Smooth muscle cell (in vitro differentiated cells): ENCODE data around the gene GNAO1. TPM values are rescaled to one million over a fixed set of nuclear protein-coding genes. Genes with fewer than 3 reads are reported as not detected.

Source experiments
- DNase-seq: peaks from one replicate; lab custom pipeline; 2025; ENCODE audit not compliant: unreplicated experiment; lab: John Stamatoyannopoulos, UW
- H2AFZ ChIP-seq: fragments of 200-600 bp; sonication (generic); 2 replicates; pipeline ENCODE4 v1.6.0; 2016; ENCODE audit warnings: antibody characterized with exemption, low read depth, mild to moderate bottlenecking
- H3F3A ChIP-seq: fragments of 200-600 bp; sonication (generic); 2 replicates; pipeline ENCODE4 v1.6.0; 2017; ENCODE audit warnings: antibody characterized with exemption, low read depth
- H3K27ac ChIP-seq: fragments of 200-600 bp; sonication (generic); 2 replicates; pipeline ENCODE4 v1.5.1; 2016; ENCODE audit warnings: low read depth, mild to moderate bottlenecking
- H3K27me3 ChIP-seq: fragments of 200-600 bp; sonication (generic); 2 replicates; pipeline ENCODE4 v1.6.1; 2016; ENCODE audit warnings: low read depth, mild to moderate bottlenecking
- H3K36me3 ChIP-seq: fragments of 200-600 bp; sonication (generic); 2 replicates; pipeline ENCODE4 v1.5.1; 2016; ENCODE audit warnings: low read depth
- H3K4me1 ChIP-seq: fragments of 200-600 bp; sonication (generic); 2 replicates; pipeline ENCODE4 v1.5.1; 2016; ENCODE audit warnings: low read depth
- H3K4me2 ChIP-seq: fragments of 200-600 bp; sonication (generic); 2 replicates; pipeline ENCODE4 v1.6.0; 2016; ENCODE audit warnings: mild to moderate bottlenecking
- H3K4me3 ChIP-seq: fragments of 200-600 bp; sonication (generic); 2 replicates; pipeline ENCODE4 v1.5.1; 2016; ENCODE audit warnings: mild to moderate bottlenecking
- H3K79me2 ChIP-seq: fragments of 200-600 bp; sonication (generic); 2 replicates; pipeline ENCODE4 v1.6.0; 2016; ENCODE audit warnings: low read depth, mild to moderate bottlenecking
- H3K9ac ChIP-seq: fragments of 200-600 bp; sonication (generic); 2 replicates; pipeline ENCODE4 v1.6.0; 2016; ENCODE audit warnings: low read depth
- H3K9me3 ChIP-seq: fragments of 200-600 bp; sonication (generic); replicated peaks from 2 replicates; pipeline ENCODE4 v1.5.1; 2016; ENCODE audit warnings: low read depth
- H4K20me1 ChIP-seq: fragments of 200-600 bp; sonication (generic); 2 replicates; pipeline ENCODE4 v1.6.0; 2016; ENCODE audit warnings: low read depth
- WGBS: methylation state at CpG from one replicate; pipeline ENCODE4 v1.1.7; 2016; ENCODE audit warnings: low lambda C conversion rate; 5-methylcytosine and 5-hydroxymethylcytosine counted together
- polyA plus RNA-seq: library from polyadenylated mRNA; unstranded; fragments of >200 nt; fragmentation: Nextera tagmentation; extraction: Ambion mirVana; gene quantifications from 2 replicates; pipeline ENCODE4 v1.2.1, GENCODE V29; 2016
- total RNA-seq: library from RNA; depleted of rRNA; stranded (reverse); fragments of >200 nt; gene quantifications from 2 replicates; pipeline ENCODE4 v1.2.3, GENCODE V29; 2014
- TF ChIP-seq, protein P1 (sequence below): fragments of 200-600 bp; sonication (generic); IDR thresholded peaks from 2 replicates; pipeline ENCODE4 v1.5.1; 2017; ENCODE audit warnings: borderline replicate concordance, mild to moderate bottlenecking, antibody characterized with exemption; ENCODE audit not compliant: insufficient read depth, poor library complexity, severe bottlenecking

Gene GNAO1
- total and polyA plus RNA-seq, 2 experiments from 2014 or later, result 1.7 to 3.7 TPM

GRCh38 chr16:56339431-56340195 is 148.3 kb downstream of the GNAO1 start:
- no peak overlapping the region for H3K4me2 ChIP-seq
- TF ChIP-seq, protein P1, sequence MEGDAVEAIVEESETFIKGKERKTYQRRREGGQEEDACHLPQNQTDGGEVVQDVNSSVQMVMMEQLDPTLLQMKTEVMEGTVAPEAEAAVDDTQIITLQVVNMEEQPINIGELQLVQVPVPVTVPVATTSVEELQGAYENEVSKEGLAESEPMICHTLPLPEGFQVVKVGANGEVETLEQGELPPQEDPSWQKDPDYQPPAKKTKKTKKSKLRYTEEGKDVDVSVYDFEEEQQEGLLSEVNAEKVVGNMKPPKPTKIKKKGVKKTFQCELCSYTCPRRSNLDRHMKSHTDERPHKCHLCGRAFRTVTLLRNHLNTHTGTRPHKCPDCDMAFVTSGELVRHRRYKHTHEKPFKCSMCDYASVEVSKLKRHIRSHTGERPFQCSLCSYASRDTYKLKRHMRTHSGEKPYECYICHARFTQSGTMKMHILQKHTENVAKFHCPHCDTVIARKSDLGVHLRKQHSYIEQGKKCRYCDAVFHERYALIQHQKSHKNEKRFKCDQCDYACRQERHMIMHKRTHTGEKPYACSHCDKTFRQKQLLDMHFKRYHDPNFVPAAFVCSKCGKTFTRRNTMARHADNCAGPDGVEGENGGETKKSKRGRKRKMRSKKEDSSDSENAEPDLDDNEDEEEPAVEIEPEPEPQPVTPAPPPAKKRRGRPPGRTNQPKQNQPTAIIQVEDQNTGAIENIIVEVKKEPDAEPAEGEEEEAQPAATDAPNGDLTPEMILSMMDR, result no peak
- no peaks in the 10 kb centered on the region for H3K27me3 ChIP-seq
- H3K9ac ChIP-seq, result no peak overlapping the region
- no peaks in the 10 kb centered on the region for H3K4me1 ChIP-seq
- no peak for DNase-seq
- WGBS, result 95% methylated on average over 17 of the region's 17 CpGs
- no peaks in the 10 kb centered on the region for H3K36me3 ChIP-seq
- no peak overlapping the region for H2AFZ ChIP-seq
- no peaks in the 10 kb centered on the region for H3K9me3 ChIP-seq
- H3K79me2 ChIP-seq, result no peaks in the 10 kb centered on the region
- no peaks in the 10 kb centered on the region for H3F3A ChIP-seq
- no peak overlapping the region for H3K27ac ChIP-seq
- H3K4me3 ChIP-seq, result no peak overlapping the region
- no peaks in the 10 kb centered on the region for H4K20me1 ChIP-seq

GRCh38 chr16:56340416-56340815 is 149.1 kb downstream of the GNAO1 start:
- Histone ChIP-seq H3K27ac (no peak overlapping the region), H3F3A (no peaks in the 10 kb centered on the region), H3K9ac (no peak overlapping the region), H3K4me2 (no peak overlapping the region), H3K4me3 (no peak overlapping the region), H3K36me3 (no peaks in the 10 kb centered on the region), H3K4me1 (no peaks in the 10 kb centered on the region), H4K20me1 (no peaks in the 10 kb centered on the region), H3K9me3 (no peaks in the 10 kb centered on the region), H2AFZ (no peak overlapping the region), H3K79me2 (no peaks in the 10 kb centered on the region), H3K27me3 (no peaks in the 10 kb centered on the region)
- TF ChIP-seq, protein P1, result no peak
- no peak for DNase-seq
- WGBS, result 93% methylated on average over 21 of the region's 23 CpGs

GRCh38 chr16:56340864-56341365 is 149.6 kb downstream of the GNAO1 start:
- Histone ChIP-seq H3K4me1 (no peaks in the 10 kb centered on the region), H3K9me3 (no peaks in the 10 kb centered on the region), H4K20me1 (no peaks in the 10 kb centered on the region), H3F3A (no peaks in the 10 kb centered on the region), H2AFZ (no peak overlapping the region), H3K36me3 (no peaks in the 10 kb centered on the region), H3K27me3 (no peaks in the 10 kb centered on the region), H3K9ac (no peak overlapping the region), H3K4me3 (no peak overlapping the region), H3K4me2 (no peak overlapping the region), H3K27ac (no peak overlapping the region), H3K79me2 (no peaks in the 10 kb centered on the region)
- TF ChIP-seq, protein P1, result no peak
- no peak for DNase-seq
- 90% methylated on average over 17 of the region's 17 CpGs for WGBS
